Endothelial cell of umbilical vein (primary cell): ENCODE data around the gene CAMKMT. TPM values are rescaled to one million over a fixed set of nuclear protein-coding genes. Genes with fewer than 3 reads are reported as not detected.

Experiments
- BruUV-seq: library from RNA; stranded (reverse); fragments of 400-500 nt; replicated peaks from 2 replicates; lab custom pipeline; 2021; lab: Mats Ljungman, UMichigan
- CTCF ChIA-PET: fragments of 300-600, 350-600 bp; sonication (Branson Sonifier 250); formaldehyde crosslinking; loops from one replicate; lab custom pipeline; 2021; ENCODE audit warnings: antibody characterized with exemption, inconsistent platforms; lab: Charles Lee
- POLR2A ChIA-PET: fragments of 300-600, 350-600 bp; sonication (Branson Sonifier 250); formaldehyde crosslinking; loops from one replicate; lab custom pipeline; 2021; ENCODE audit warnings: antibody characterized with exemption, inconsistent platforms; lab: Charles Lee
- DNase-seq: peaks from one replicate; pipeline ENCODE4 v3.0.0-alpha.2; 2011; ENCODE audit warnings: low read depth, low spot score
- FAIRE-seq: peaks from 2 replicates; lab custom pipeline; 2011; peaks lifted over from hg19 to GRCh38; lab: Jason Lieb, UNC
- H2AFZ ChIP-seq: 2 replicates; pipeline ENCODE4 v1.6.0; 2012; ENCODE audit warnings: low read depth, low read length, control low read depth, inconsistent platforms
- H3K27ac ChIP-seq: 2 replicates; pipeline ENCODE4 v1.5.1; 2011; ENCODE audit warnings: low read depth, mild to moderate bottlenecking, control low read depth, low read length, moderate library complexity; ENCODE audit not compliant: insufficient read depth
- H3K27me3 ChIP-seq, 2 experiments: 2 replicates each; pipeline versions ENCODE4 v1.6.0 to v1.6.1; 2011; ENCODE audit warnings: low read length in 2 of 2, mixed read lengths in 1 of 2; ENCODE audit not compliant: control insufficient read depth in 2 of 2, insufficient read depth in 2 of 2
- H3K36me3 ChIP-seq, 2 experiments: 2 replicates in 1 of 2; 3 replicates in 1 of 2; pipeline ENCODE4 v1.5.1; 2011; ENCODE audit warnings: low read length in 2 of 2, mild to moderate bottlenecking in 1 of 2, moderate library complexity in 1 of 2; ENCODE audit not compliant: control insufficient read depth in 2 of 2, insufficient read depth in 2 of 2; ENCODE audit errors: extremely low read depth in 1 of 2
- H3K4me1 ChIP-seq: 3 replicates; pipeline ENCODE4 v1.5.1; 2011; ENCODE audit warnings: mild to moderate bottlenecking, low read length; ENCODE audit not compliant: control insufficient read depth, insufficient read depth; ENCODE audit errors: extremely low read depth
- H3K4me2 ChIP-seq: 2 replicates; pipeline ENCODE4 v1.6.1; 2011; ENCODE audit warnings: low read length, control low read depth, mixed read lengths; ENCODE audit not compliant: insufficient read depth
- H3K4me3 ChIP-seq, 3 experiments: fragments of 200-600 bp in 1 of 3; sonication (generic), shearing (Covaris generic) in 1 of 3; replicated peaks in 1 of 3; 2 replicates each; pipeline ENCODE4 v1.5.1; 2011 to 2016; ENCODE audit warnings: control low read depth in 3 of 3, low read length in 3 of 3, mild to moderate bottlenecking in 2 of 3, inconsistent platforms in 1 of 3, low read depth in 1 of 3, moderate library complexity in 1 of 3; ENCODE audit not compliant: insufficient read depth in 1 of 3
- H3K79me2 ChIP-seq: 2 replicates; pipeline ENCODE4 v1.6.0; 2012; ENCODE audit warnings: low read length, inconsistent platforms; ENCODE audit not compliant: control insufficient read depth, insufficient read depth
- H3K9ac ChIP-seq: replicated peaks from 2 replicates; pipeline ENCODE3; 2011; ENCODE audit warnings: low read length, control low read depth; ENCODE audit not compliant: insufficient read depth; ENCODE audit errors: extremely low read depth
- H3K9me1 ChIP-seq: replicated peaks from 3 replicates; pipeline ENCODE4 v1.6.0; 2011; ENCODE audit warnings: mild to moderate bottlenecking, low read length; ENCODE audit not compliant: control insufficient read depth, insufficient read depth; ENCODE audit errors: extremely low read depth
- H3K9me3 ChIP-seq: replicated peaks from 2 replicates; pipeline ENCODE4 v1.5.1; 2012; ENCODE audit warnings: low read length, inconsistent platforms; ENCODE audit not compliant: control insufficient read depth, insufficient read depth
- H4K20me1 ChIP-seq: replicated peaks from 2 replicates; pipeline ENCODE3; 2011; ENCODE audit warnings: mild to moderate bottlenecking, low read length; ENCODE audit not compliant: control insufficient read depth, insufficient read depth; ENCODE audit errors: extremely low read depth
- EZH2 ChIP-seq: IDR thresholded peaks from 2 replicates; pipeline ENCODE4 v1.6.1; 2012; ENCODE audit warnings: borderline replicate concordance, low read depth, mild to moderate bottlenecking, moderate library complexity, low read length, inconsistent platforms; ENCODE audit not compliant: severe bottlenecking
- FOS ChIP-seq: IDR thresholded peaks from 2 replicates; pipeline ENCODE4 v1.6.1; 2011; ENCODE audit warnings: mild to moderate bottlenecking, low read length, moderate library complexity, borderline replicate concordance; ENCODE audit not compliant: insufficient read depth
- GATA2 ChIP-seq: IDR thresholded peaks from 2 replicates; pipeline ENCODE4 v1.7.0; 2011; ENCODE audit warnings: low read depth, mild to moderate bottlenecking, moderate library complexity, mixed read lengths, low read length; ENCODE audit not compliant: insufficient read length, insufficient read depth
- JUN ChIP-seq: IDR thresholded peaks from 2 replicates; pipeline ENCODE4 v1.6.1; 2011; ENCODE audit warnings: borderline replicate concordance, low read depth; ENCODE audit not compliant: insufficient read length, insufficient read depth
- MAX ChIP-seq: IDR thresholded peaks from 2 replicates; pipeline ENCODE4 v1.6.1; 2011; ENCODE audit not compliant: insufficient read depth, insufficient read length
- MYC ChIP-seq: IDR thresholded peaks from one replicate; pipeline ENCODE4 v1.6.1; 2011; ENCODE audit warnings: mild to moderate bottlenecking, low read depth, low read length
- POLR2A ChIP-seq: IDR thresholded peaks from 2 replicates; pipeline ENCODE4 v1.6.1; 2012; ENCODE audit warnings: low read depth, mild to moderate bottlenecking, control low read depth, low read length
- POLR2AphosphoS5 ChIP-seq: IDR thresholded peaks from 2 replicates; pipeline ENCODE4 v1.6.1; 2012; ENCODE audit warnings: low read depth, mild to moderate bottlenecking, control low read depth, low read length, moderate library complexity; ENCODE audit not compliant: insufficient read depth
- dilution Hi-C: fragments of 300-500 bp; cut with MboI; formaldehyde crosslinking; loops from one replicate; pipeline ENCODE4 v1.15.0; 2019; ENCODE audit warnings: low sequenced_read_pairs; ENCODE audit not compliant: extremely low pct_ligation_motif_present
- intact Hi-C: fragments of 100-400 bp; cut with micrococcal nuclease; formaldehyde crosslinking; loops from one replicate; pipeline ENCODE4 v1.10.0; 2022
- polyA plus RNA-seq, 4 experiments: library from polyadenylated mRNA; depleted of rRNA in 3 of 4; stranded (reverse) in 3 of 4; unstranded in 1 of 4; fragments of >200 nt; gene quantifications; 2 replicates each; pipeline versions ENCODE4 v1.2.1 to v1.2.3, GENCODE V29; 2011 to 2012; ENCODE audit warnings: missing spikeins in 1 of 4
- total RNA-seq: library from RNA; stranded (reverse); gene quantifications from 2 replicates; pipeline ENCODE4 v1.2.3, GENCODE V29; 2021
- TF ChIP-seq, protein P1 (sequence below), 2 donors: IDR thresholded peaks; 1 replicate in 1 of 2; 2 replicates in 1 of 2; pipeline ENCODE4 v1.5.1; 2011; ENCODE audit warnings: low read length in 2 of 2, mild to moderate bottlenecking in 2 of 2, moderate library complexity in 2 of 2, control low read depth in 1 of 2, inconsistent platforms in 1 of 2, low read depth in 1 of 2; ENCODE audit not compliant: insufficient read depth in 1 of 2; ENCODE audit errors: extremely low read depth in 1 of 2

CAMKMT gene
- total and polyA plus RNA-seq, 2 donors (not counting 3 experiments of a cell fraction or from before 2014, with no cell fraction given) = 4.1 to 10.7 TPM

GRCh38 chr2:44572196-44572900, 210.6 kb downstream of the CAMKMT start:
- intact Hi-C loops (no loop called here), dilution Hi-C loops (no loop called here)
- Histone ChIP-seq H3K4me2 (no peak overlapping the region), H3K9me3 (no peaks in the 10 kb centered on the region), H3K9ac (no peak overlapping the region), H3K27me3 (no peaks in the 10 kb centered on the region), H3K79me2 (no peaks in the 10 kb centered on the region), H3K4me3 (no peak overlapping the region), H3K9me1 (no peaks in the 10 kb centered on the region), H3K4me1 (no peaks in the 10 kb centered on the region), H3K27ac (no peak overlapping the region), H2AFZ (no peak overlapping the region), H4K20me1 (no peaks in the 10 kb centered on the region), H3K36me3 (no peaks in the 10 kb centered on the region)
- FAIRE-seq = no peak
- ChIA-PET POLR2A (no interaction called here), CTCF (interaction anchor here (1.4 kb wide), 1 partner anchor 93 kb away, joined by 3 read pairs; no protein-coding TSS in a partner anchor)
- no TSS peak for BruUV-seq
- no peak for TF ChIP-seq MAX
- no peak for TF ChIP-seq MYC
- no peak for TF ChIP-seq JUN
- no peak for TF ChIP-seq FOS
- TF ChIP-seq EZH2 = no peak
- TF ChIP-seq POLR2A = no peak
- TF ChIP-seq GATA2 = no peak
- TF ChIP-seq, protein P1, sequence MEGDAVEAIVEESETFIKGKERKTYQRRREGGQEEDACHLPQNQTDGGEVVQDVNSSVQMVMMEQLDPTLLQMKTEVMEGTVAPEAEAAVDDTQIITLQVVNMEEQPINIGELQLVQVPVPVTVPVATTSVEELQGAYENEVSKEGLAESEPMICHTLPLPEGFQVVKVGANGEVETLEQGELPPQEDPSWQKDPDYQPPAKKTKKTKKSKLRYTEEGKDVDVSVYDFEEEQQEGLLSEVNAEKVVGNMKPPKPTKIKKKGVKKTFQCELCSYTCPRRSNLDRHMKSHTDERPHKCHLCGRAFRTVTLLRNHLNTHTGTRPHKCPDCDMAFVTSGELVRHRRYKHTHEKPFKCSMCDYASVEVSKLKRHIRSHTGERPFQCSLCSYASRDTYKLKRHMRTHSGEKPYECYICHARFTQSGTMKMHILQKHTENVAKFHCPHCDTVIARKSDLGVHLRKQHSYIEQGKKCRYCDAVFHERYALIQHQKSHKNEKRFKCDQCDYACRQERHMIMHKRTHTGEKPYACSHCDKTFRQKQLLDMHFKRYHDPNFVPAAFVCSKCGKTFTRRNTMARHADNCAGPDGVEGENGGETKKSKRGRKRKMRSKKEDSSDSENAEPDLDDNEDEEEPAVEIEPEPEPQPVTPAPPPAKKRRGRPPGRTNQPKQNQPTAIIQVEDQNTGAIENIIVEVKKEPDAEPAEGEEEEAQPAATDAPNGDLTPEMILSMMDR (IDR thresholded peaks at IDR 0.05; ENCODE audit: extremely low read depth in 1 of 2, insufficient read depth in 1 of 2, low read depth in 1 of 2, low read length in 2 of 2) = no peak
- no peak for TF ChIP-seq POLR2AphosphoS5
- DNase-seq = no peak
